Natural killer cell treated with Interleukin-12 subunit alpha and Interleukin-12 subunit beta and Interleukin-15 and Interleukin-18, amount 100 ng/mL, for 72 hours (primary cell): ENCODE measurements around the gene GMDS. TPM values are rescaled to one million over a fixed set of nuclear protein-coding genes. Genes with fewer than 3 reads are reported as not detected.
A peak's percentile ranks its signal among the peaks of the same experiment; 100 is the strongest.

ENCODE experiments used
- ATAC-seq, 2 donors: fragments of 150-1000 bp; cut with Tn5 transposase in 1 of 2; sonication (Bioruptor Pico), chemical (Tn5 transposase) in 1 of 2; 2 replicates each; pipeline ENCODE4 v1.10.0; 2021
- DNase-seq: peaks from one replicate; pipeline ENCODE4 v3.0.0; 2022; ENCODE audit warnings: low spot score
- H3K27ac Mint-ChIP-seq, 2 donors: 1 replicate in 1 of 2; 2 replicates in 1 of 2; pipeline ENCODE4 v1.8.0; 2022; ENCODE audit warnings: mixed read lengths in 2 of 2, mild to moderate bottlenecking in 1 of 2, moderate library complexity in 1 of 2
- H3K27me3 Mint-ChIP-seq, 2 donors: 1 replicate in 1 of 2; 2 replicates in 1 of 2; pipeline ENCODE4 v1.8.0; 2022; ENCODE audit warnings: mixed read lengths in 2 of 2
- H3K36me3 Mint-ChIP-seq: one replicate; pipeline ENCODE4 v1.8.0; 2022; ENCODE audit warnings: mixed read lengths
- H3K4me1 Mint-ChIP-seq, 2 donors: 1 replicate in 1 of 2; 2 replicates in 1 of 2; pipeline ENCODE4 v1.8.0; 2022; ENCODE audit warnings: low read depth in 2 of 2, mixed read lengths in 2 of 2, mild to moderate bottlenecking in 1 of 2
- H3K4me3 Mint-ChIP-seq: one replicate; pipeline ENCODE4 v1.8.0; 2022; ENCODE audit warnings: mixed read lengths
- H3K9me3 Mint-ChIP-seq: 2 replicates; pipeline ENCODE4 v1.8.0; 2022; ENCODE audit warnings: mixed read lengths
- total RNA-seq, 2 donors: library from RNA; stranded (reverse); gene quantifications; one replicate each; pipeline ENCODE4 v1.2.3, GENCODE V29; 2022

The GMDS gene
- total RNA-seq, 2 donors from 2014 or later, result 23.7 to 39.4 TPM

DNA sequence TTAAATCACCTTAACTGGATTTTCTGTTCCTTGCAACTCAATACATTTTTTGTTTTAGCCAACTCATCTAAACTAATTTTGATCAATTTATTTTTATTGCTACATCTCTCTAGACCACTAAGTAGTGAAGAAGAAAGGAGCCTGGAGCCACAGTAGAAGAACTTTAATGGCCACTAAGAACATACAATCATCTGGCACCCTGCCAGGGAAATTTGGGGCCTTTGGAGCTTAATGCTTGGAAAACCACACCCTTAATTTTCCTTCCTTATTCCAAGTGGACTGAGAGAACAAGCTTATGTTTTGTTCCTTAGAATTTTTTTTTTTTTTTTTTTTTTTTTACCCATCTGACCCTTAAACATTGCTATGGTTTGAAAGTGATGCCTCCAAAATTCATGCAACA is 12.0 kb upstream of the GMDS start:
- no peak for DNase-seq
- no peak overlapping the region for H3K4me3 Mint-ChIP-seq
- peaks cover 7 to 10% of the 10 kb centered on the region in 2 donors for H3K4me1 Mint-ChIP-seq
- peaks cover 6% of the 10 kb centered on the region for H3K36me3 Mint-ChIP-seq
- ATAC-seq, result no peak
- H3K27ac Mint-ChIP-seq, result no peak overlapping the region
- H3K9me3 Mint-ChIP-seq, result no peaks in the 10 kb centered on the region
- H3K27me3 Mint-ChIP-seq, result no peaks in the 10 kb centered on the region

DNA sequence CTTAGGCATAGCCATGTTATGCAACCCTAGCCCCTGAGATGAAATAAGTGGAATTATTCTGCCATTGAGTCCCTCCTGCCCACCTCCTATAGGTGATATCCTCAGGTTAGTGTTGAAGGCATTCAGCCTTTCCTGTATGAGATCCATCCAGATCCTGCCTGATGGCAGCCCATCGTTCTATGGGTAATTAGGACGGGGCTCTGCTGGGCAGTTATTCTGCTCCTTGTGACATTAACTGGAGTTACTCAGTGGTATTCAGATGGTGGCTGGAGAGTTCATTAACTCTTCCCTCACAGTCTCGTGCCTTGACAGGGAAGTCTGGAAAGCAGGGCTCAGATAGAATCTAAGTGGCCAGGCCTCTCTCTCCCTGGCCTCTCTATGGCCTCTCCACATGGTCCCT is 9.3 kb upstream of the GMDS start:
- Mint-ChIP-seq H3K27ac (no peak overlapping the region), H3K4me3 (no peak overlapping the region), H3K9me3 (no peaks in the 10 kb centered on the region), H3K36me3 (peaks cover 6% of the 10 kb centered on the region), H3K27me3 (no peaks in the 10 kb centered on the region), H3K4me1 (peaks cover 4 to 10% of the 10 kb centered on the region in 2 donors)
- ATAC-seq (no peak), DNase-seq (no peak)

DNA sequence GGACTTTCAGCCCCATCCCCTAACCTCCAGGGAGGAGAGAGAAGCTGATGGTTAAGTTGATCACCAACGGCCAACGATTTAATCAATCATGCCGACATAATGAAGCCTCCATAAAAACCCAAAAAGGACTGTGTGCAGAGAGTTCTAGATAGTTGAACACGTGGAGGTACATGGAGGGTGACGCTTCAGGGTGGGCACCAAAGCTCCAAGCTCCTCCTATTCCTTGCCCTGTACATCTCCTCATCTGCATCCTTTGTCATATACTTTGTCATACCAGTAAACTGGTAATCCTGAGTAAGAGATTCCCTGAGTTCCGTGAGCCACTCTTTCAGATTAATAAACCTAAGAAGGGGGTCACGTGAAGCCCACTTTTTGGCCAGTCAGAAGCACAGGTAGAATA is 3.7 kb upstream of the GMDS start:
- no peak for ATAC-seq
- Mint-ChIP-seq H3K4me1 (peaks cover 26 to 34% of the 10 kb centered on the region in 2 donors), H3K27ac (no peak overlapping the region), H3K4me3 (no peak overlapping the region), H3K27me3 (no peaks in the 10 kb centered on the region), H3K9me3 (no peaks in the 10 kb centered on the region), H3K36me3 (no peaks in the 10 kb centered on the region)
- no peak for DNase-seq

DNA sequence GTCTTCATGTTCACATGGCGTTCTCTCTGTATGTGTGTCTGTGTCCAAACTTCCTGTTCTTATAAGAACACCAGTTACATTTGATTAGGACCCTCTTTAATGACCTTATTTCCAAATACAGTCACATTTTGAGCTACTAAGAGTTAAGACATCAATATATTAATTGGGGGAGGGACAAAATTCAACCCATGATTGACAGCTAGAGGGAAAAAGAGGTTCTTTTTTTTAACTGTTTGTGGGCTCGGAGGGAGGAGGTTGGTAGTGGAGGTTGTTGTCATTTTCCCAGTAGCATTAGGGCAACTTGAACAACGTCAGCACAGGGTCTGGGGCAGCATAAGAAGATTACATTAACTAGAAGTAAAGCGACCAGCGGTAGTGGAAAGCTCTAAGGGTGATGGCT is 2.3 kb upstream of the GMDS start:
- Mint-ChIP-seq H3K9me3 (no peaks in the 10 kb centered on the region), H3K4me1 (peaks cover 28 to 38% of the 10 kb centered on the region in 2 donors), H3K27ac (no peak overlapping the region), H3K4me3 (no peak overlapping the region), H3K27me3 (no peaks in the 10 kb centered on the region), H3K36me3 (no peaks in the 10 kb centered on the region)
- ATAC-seq (no peak), DNase-seq (no peak)

DNA sequence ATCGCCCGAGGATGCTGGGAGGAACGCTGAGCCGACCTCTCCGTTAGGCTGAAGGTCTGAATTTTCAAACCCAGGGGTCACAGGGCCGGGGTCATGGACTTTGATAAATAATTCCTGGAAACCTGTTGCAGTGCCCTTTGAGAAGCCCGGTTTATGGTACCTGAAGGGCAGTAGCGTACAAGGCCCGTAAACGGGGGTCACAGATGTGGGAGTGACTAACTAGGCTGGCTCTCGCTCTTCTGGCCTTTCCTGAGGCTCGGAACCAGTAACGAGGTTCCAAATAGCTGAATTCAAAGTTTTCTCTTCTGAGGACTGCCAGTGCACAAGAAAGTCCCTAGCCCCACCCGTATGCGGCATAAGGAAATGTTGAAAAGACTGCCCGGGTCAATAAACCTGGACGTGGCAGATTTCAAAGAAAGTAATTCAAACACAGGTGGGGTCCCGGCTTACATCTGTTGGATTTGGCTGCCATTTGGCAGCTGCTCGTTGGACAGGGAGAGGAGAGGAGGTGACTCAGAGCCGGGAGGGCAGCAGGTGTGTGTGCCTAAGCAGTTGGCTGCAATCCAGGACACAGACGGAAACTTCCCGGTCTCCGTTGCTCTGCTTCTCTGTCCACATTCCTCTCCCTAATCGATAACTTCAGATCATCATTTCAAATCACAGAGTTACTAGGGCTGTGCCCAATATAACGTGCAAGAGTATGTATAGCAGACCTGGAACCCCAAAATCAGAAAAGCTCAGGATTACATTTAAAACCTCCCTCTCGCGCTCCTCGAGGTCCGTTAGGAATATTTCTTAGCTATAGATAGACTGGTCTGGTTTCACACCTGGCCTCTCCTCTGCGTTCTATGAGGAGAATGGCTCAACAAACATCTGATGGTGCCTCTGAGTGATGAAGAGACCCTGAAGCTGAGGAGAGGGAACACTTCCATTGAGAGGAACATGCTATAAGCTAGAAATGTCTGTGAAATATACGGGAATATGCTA is 765 bp upstream of the GMDS start:
- peak overlapping the region; percentile 89 to 94 for H3K27ac Mint-ChIP-seq
- no peaks in the 10 kb centered on the region for H3K9me3 Mint-ChIP-seq
- DNase-seq (no peak), ATAC-seq (peak in 1 of 2 donors; percentile 0)
- H3K4me1 Mint-ChIP-seq, result peaks cover 32 to 40% of the 10 kb centered on the region in 2 donors
- H3K27me3 Mint-ChIP-seq, result no peaks in the 10 kb centered on the region
- H3K36me3 Mint-ChIP-seq, result no peaks in the 10 kb centered on the region
- H3K4me3 Mint-ChIP-seq, result peak overlapping the region; percentile 94

DNA sequence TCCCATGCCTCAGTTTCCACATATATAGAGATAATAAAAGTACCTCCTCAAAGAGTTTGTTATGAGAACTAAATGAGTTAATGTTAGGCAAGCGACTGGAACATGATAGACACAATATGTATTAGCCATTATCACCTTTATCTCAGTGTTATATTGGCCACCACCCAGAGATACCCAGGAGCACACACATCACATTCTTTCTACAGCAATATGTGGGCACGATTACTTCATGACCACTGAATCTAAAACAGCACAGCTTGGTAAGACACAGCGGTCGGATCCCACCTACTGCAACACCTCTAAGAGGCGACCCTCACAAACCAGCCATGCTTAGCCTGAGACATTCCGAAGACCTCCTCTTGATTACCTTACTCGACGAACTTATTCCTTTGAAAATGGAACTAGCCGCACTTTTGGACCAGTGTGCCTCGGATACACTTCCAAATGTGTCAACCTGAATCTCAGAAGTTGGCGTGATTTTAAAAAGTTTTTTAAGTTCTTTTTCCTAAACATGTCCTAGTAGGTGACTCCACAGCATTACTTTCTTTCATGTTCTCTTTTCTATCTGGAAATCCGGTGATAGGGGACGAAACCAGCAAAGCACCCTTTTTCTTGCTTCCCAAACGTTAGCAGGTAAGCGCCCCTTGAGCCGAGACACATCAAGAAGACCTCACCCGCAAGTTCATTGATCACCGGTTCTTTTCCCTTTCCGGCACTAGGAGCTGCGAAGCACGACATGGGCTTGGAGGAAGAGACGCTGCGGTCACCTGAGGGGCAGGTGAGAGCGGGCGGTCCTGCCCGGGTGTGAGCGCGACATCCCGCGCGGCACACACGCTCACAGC is 923 bp downstream of the GMDS start:
- peak overlapping the region; percentile 89 for H3K4me3 Mint-ChIP-seq
- DNase-seq (no peak), ATAC-seq (no peak)
- peak overlapping the region; percentile 64 to 67 for H3K27ac Mint-ChIP-seq
- H3K4me1 Mint-ChIP-seq, result peaks cover 32 to 40% of the 10 kb centered on the region in 2 donors
- H3K9me3 Mint-ChIP-seq, result no peaks in the 10 kb centered on the region
- no peaks in the 10 kb centered on the region for H3K27me3 Mint-ChIP-seq
- H3K36me3 Mint-ChIP-seq, result no peaks in the 10 kb centered on the region

DNA sequence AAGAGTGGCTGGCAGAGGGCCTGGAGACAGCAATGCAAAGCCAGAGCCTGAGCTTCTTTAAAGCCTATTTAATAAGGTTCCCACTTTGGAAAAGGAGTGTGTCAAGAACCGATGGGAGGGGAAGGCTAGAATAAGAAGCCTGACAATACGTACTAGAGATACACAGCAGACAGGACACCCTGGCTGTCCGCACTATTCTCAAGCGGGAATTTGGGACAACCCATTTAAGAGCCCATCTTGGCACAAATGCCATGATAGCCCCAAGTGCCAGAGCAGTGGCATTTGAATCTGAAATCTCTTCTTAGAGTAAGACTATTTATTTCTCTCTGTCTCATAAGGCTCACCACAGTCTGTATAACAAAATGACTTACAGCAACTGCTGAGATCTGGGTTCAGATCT is 3.1 kb downstream of the GMDS start:
- no peak overlapping the region for H3K4me3 Mint-ChIP-seq
- peaks cover 24 to 34% of the 10 kb centered on the region in 2 donors for H3K4me1 Mint-ChIP-seq
- no peaks in the 10 kb centered on the region for H3K36me3 Mint-ChIP-seq
- no peak for DNase-seq
- no peak for ATAC-seq
- no peaks in the 10 kb centered on the region for H3K27me3 Mint-ChIP-seq
- no peak overlapping the region for H3K27ac Mint-ChIP-seq
- no peaks in the 10 kb centered on the region for H3K9me3 Mint-ChIP-seq

DNA sequence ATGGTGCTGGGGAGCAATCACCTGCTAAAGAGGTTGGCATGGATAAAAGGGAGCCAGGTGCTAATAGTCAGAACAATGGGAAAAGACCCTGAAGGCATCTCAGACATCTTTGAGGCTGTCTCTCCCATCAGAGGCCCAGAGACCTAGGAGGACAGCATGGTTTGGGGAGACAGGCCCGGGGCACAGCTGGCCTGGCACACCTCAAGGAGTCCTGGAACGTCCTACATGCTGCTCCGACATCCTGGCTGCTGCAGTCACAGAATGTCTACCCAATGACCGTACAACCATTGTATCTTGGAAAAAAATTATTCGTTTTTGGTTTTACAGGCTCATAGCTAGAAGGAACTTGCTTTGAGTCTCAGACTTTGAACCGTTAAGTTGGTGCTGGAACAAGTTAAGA is 4.4 kb downstream of the GMDS start:
- no peaks in the 10 kb centered on the region for H3K36me3 Mint-ChIP-seq

DNA sequence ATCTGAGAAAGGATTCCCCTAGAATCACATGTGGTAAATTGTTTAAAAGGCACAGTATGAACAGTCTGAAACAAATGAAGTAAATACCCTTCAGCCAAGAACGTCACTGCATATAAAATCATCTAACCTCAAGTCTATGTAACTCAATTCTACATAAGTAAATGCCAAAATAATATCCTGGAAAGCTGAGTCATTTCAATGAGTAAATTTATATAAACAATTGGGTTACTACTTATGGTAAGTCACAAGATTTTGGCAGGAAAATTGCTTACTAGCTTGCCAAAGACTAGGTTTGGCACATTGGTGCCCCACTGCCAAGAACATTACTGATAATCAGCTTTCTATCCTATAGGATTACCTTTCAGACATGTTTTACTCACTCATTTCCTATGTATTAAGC is 8.4 kb downstream of the GMDS start:
- Mint-ChIP-seq H3K27ac (no peak overlapping the region), H3K27me3 (no peaks in the 10 kb centered on the region), H3K4me1 (peaks cover 1 to 11% of the 10 kb centered on the region in 2 donors), H3K9me3 (no peaks in the 10 kb centered on the region), H3K36me3 (no peaks in the 10 kb centered on the region), H3K4me3 (no peak overlapping the region)
- no peak for ATAC-seq
- DNase-seq, result no peak

More for the DNA sequence above, 4.4 kb downstream of the GMDS start:
- H3K9me3 Mint-ChIP-seq, result no peaks in the 10 kb centered on the region
- no peak for ATAC-seq
- DNase-seq, result no peak
- H3K27me3 Mint-ChIP-seq, result no peaks in the 10 kb centered on the region
- no peak overlapping the region for H3K4me3 Mint-ChIP-seq
- no peak overlapping the region for H3K27ac Mint-ChIP-seq
- H3K4me1 Mint-ChIP-seq, result peaks cover 14 to 23% of the 10 kb centered on the region in 2 donors

DNA sequence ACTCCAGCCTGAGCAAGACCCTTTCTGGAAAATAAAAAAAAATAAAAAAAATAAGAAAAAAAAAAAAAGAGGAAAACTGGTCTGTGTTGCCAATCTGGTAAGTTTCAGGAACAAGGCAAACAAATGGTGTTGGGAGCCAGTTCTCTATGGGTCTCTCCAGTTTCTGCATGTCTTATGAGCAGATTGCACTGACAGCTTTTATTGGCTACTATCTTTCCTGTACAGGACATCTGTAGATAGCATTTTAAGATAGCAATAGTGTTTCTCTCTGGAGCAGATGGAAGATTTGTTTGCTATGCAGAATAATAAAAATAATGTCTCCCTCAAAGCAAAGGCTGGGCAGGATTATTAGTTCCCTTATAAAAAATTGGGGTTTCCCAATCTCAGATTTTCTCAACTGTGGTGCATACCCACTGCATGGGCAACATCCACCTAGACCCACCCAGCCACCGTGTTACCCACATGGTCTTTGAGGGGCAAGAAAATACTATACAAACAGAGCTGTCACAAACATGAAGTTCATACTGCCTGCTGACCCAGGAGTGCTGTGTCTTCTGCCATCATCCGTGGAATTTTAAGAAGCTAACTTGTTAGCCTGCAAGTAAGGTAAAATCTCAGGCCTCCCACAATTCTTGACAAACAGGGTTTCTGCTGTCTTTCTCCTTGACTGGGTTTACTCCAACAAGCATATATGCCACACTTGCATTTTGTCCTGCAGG is 9.5 kb downstream of the GMDS start:
- Mint-ChIP-seq H3K9me3 (no peaks in the 10 kb centered on the region), H3K4me3 (no peak overlapping the region), H3K36me3 (no peaks in the 10 kb centered on the region), H3K4me1 (peaks cover 3 to 11% of the 10 kb centered on the region in 2 donors), H3K27me3 (no peaks in the 10 kb centered on the region), H3K27ac (no peak overlapping the region)
- no peak for DNase-seq
- no peak for ATAC-seq

DNA sequence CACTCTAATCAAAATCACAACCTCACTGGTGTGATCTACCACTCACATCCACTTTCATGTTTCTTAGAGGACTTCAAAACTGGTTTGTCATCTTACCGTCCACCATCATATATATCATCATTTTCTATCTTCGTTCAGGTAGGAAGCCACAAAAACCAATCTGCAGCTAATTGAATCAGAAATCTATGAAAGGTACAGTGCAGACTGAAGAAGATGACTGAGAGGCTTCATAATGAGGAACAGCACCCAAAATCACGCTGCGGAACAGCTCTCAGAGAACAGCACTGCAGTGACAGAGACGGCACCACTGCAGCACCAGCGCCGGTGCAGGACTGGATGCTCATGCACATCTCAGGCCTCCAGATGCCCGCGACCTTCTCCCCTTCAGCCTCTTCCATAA is 13.0 kb downstream of the GMDS start:
- Mint-ChIP-seq H3K27me3 (no peaks in the 10 kb centered on the region), H3K4me1 (peaks cover 4 to 5% of the 10 kb centered on the region in 2 donors), H3K4me3 (no peak overlapping the region), H3K36me3 (no peaks in the 10 kb centered on the region), H3K9me3 (no peaks in the 10 kb centered on the region), H3K27ac (no peak overlapping the region)
- DNase-seq (no peak), ATAC-seq (no peak)

DNA sequence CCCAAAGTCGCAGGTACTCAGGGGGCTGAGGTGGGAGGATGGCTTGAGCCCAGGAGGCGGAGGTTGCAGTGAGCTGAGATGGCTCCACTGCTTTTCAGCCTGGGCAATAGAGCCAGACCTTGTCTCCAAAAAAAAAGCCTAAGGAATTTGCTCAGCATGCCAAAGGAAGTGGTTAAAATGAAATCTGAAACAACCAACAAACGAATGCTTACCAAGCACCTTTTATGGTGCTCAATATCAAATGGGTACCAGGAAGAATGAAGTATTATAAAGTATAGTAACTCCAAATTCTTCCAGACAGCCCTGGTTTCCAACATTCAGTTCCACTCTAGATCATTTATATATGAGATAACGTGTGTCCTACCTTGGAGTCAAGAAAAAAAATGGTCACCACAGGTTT is 14.0 kb downstream of the GMDS start:
- Mint-ChIP-seq H3K27me3 (no peaks in the 10 kb centered on the region), H3K27ac (no peak overlapping the region), H3K36me3 (no peaks in the 10 kb centered on the region), H3K4me1 (peaks cover 4 to 5% of the 10 kb centered on the region in 2 donors), H3K9me3 (no peaks in the 10 kb centered on the region), H3K4me3 (no peak overlapping the region)
- DNase-seq, result no peak
- ATAC-seq, result no peak

DNA sequence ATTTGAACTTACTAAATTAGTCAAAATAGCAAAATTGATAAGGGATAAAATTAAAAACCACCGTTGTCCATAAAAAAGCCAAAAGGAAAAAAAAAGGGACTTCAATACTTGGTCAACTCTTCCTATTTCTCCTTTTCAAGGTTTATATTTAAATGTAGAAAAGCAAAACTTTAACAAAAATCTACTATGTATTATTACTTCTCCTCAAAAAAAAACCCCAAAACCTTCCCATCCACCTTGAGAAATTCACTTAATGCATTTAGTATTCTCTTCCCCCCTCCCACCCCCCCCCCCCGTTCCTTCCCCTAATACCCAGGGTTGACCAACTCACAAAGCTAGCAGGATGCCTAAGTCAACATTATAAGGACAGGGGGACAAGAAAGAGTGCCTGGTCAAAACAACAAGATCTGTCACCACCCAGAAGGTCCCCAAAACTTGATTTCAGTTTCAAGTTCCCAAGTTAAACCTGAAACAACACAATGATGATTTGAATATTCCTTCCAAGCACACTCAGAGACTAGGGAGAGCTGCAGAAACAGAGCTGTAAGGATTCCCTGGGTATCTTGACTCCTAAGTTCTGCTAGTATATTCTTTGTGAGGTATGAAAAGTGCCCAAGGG is 14.6 kb downstream of the GMDS start:
- no peak overlapping the region for H3K27ac Mint-ChIP-seq
- H3K4me3 Mint-ChIP-seq, result no peak overlapping the region
- DNase-seq (no peak), ATAC-seq (no peak)
- H3K27me3 Mint-ChIP-seq, result no peaks in the 10 kb centered on the region
- no peaks in the 10 kb centered on the region for H3K36me3 Mint-ChIP-seq
- no peaks in the 10 kb centered on the region for H3K9me3 Mint-ChIP-seq
- peaks cover 4 to 5% of the 10 kb centered on the region in 2 donors for H3K4me1 Mint-ChIP-seq
